PC-3 (cell line): ENCODE results near the gene ANGPTL7. TPM values are rescaled to one million over a fixed set of nuclear protein-coding genes. Genes with fewer than 3 reads are reported as not detected.

Experiments
- ATAC-seq: fragments of 200-7000 bp; cut with Tn5 transposase; 2 replicates; pipeline ENCODE4 v1.9.1; 2020; ENCODE audit warnings: mild to moderate bottlenecking, moderate library complexity
- BruUV-seq: library from RNA; stranded (reverse); fragments of 400-500 nt; replicated peaks from 2 replicates; lab custom pipeline; 2021; lab: Mats Ljungman, UMichigan
- CTCF ChIA-PET: fragments of 300-600 bp; sonication (Branson Sonifier 250); formaldehyde crosslinking; loops from one replicate; lab custom pipeline; 2022; ENCODE audit warnings: antibody characterized with exemption; lab: Charles Lee
- POLR2A ChIA-PET: fragments of 300-600 bp; sonication (Branson Sonifier 250); formaldehyde crosslinking; loops from one replicate; lab custom pipeline; 2022; ENCODE audit warnings: antibody characterized with exemption; ENCODE audit not compliant: unreplicated experiment; lab: Charles Lee
- DNase-seq: peaks from one replicate; pipeline ENCODE4 v3.0.0-alpha.2; 2015
- H2AFZ ChIP-seq: fragments of 300-600 bp; sonication (generic); 2 replicates; pipeline ENCODE4 v1.6.0; 2016; ENCODE audit warnings: antibody characterized with exemption, low read length
- H3F3A ChIP-seq: fragments of 300-600 bp; sonication (generic); one replicate; pipeline ENCODE4 v1.6.0; 2017; ENCODE audit warnings: antibody characterized with exemption, low read length, control low read depth, mild to moderate bottlenecking; ENCODE audit not compliant: unreplicated experiment
- H3K27ac ChIP-seq: fragments of 300-600 bp; sonication (generic); 2 replicates; pipeline ENCODE4 v1.5.1; 2016; ENCODE audit warnings: mild to moderate bottlenecking, low read length
- H3K27me3 ChIP-seq: fragments of 300-600 bp; sonication (generic); 2 replicates; pipeline ENCODE4 v1.6.1; 2016; ENCODE audit warnings: low read length, mixed read lengths
- H3K36me3 ChIP-seq: fragments of 300-600 bp; sonication (generic); 2 replicates; pipeline ENCODE4 v1.6.1; 2016; ENCODE audit warnings: low read depth, mixed run types, low read length, mixed read lengths
- H3K4me1 ChIP-seq: fragments of 300-600 bp; sonication (generic); 2 replicates; pipeline ENCODE4 v1.5.1; 2016; ENCODE audit warnings: low read length; ENCODE audit not compliant: insufficient read depth
- H3K4me2 ChIP-seq: fragments of 300-600 bp; sonication (generic); 2 replicates; pipeline ENCODE4 v1.6.0; 2016; ENCODE audit warnings: low read length
- H3K4me3 ChIP-seq: fragments of 300-600 bp; sonication (generic); 2 replicates; pipeline ENCODE4 v1.5.1; 2016; ENCODE audit warnings: mild to moderate bottlenecking, low read length, mixed read lengths
- H3K79me2 ChIP-seq: fragments of 300-600 bp; sonication (generic); 2 replicates; pipeline ENCODE4 v1.6.1; 2017; ENCODE audit warnings: low read length, mixed read lengths
- H3K9ac ChIP-seq: fragments of 300-600 bp; sonication (generic); 2 replicates; pipeline ENCODE4 v1.6.0; 2016; ENCODE audit warnings: mild to moderate bottlenecking, low read length
- H3K9me2 ChIP-seq: fragments of 300-600 bp; sonication (generic); replicated peaks from 2 replicates; pipeline ENCODE4 v1.6.1; 2016; ENCODE audit warnings: mixed run types, low read length, mixed read lengths
- H3K9me3 ChIP-seq: fragments of 300-600 bp; sonication (generic); 2 replicates; pipeline ENCODE4 v1.6.1; 2016; ENCODE audit warnings: low read length, mixed read lengths
- H4K20me1 ChIP-seq: fragments of 300-600 bp; sonication (generic); 2 replicates; pipeline ENCODE4 v1.6.1; 2016; ENCODE audit warnings: low read length, mixed read lengths
- CTCF ChIP-seq: fragments of 300-600 bp; sonication (generic); conservative IDR thresholded peaks from 2 replicates; pipeline ENCODE4 v1.5.1; 2017; ENCODE audit warnings: antibody characterized with exemption, low read depth, mild to moderate bottlenecking, low read length
- EZH2 ChIP-seq: fragments of 300-600 bp; sonication (generic); IDR thresholded peaks from one replicate; pipeline ENCODE4 v1.6.1; 2017; ENCODE audit warnings: antibody characterized with exemption, mild to moderate bottlenecking, low read length; ENCODE audit not compliant: unreplicated experiment
- EZH2phosphoT487 ChIP-seq: fragments of 300-600 bp; sonication (generic); IDR thresholded peaks from 2 replicates; pipeline ENCODE4 v1.6.1; 2018; ENCODE audit warnings: mild to moderate bottlenecking, antibody characterized with exemption, low read length, borderline replicate concordance
- intact Hi-C: fragments of 100-400 bp; cut with micrococcal nuclease; formaldehyde crosslinking; loops from 2 replicates; pipeline ENCODE4 v1.9.0; 2023
- total RNA-seq: library from RNA; depleted of rRNA; stranded (reverse); fragments of >200 nt; gene quantifications from 2 replicates; pipeline ENCODE4 v1.2.3, GENCODE V29; 2014

Gene ANGPTL7
- total RNA-seq, 1 experiment from 2014 or later, result not detected

DNA sequence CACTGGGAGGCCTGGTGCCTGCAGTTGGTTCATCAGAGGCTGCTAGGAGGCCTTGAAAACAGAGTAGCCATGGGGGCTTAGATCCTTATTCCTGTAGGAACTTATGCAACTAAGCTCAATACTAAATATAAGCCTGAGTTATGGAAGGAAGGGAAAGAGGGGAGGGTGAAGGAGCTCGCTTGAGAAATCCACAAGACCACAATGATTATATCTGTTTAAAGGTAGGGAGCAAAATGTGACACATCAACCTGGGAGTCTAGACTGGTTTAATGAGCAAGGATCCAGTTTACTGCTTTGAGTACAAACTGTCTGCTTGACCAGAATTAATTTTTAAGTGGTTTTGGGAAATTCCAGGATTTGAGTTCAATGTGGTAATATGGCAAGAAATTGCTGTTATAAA lies 20.4 kb upstream of the ANGPTL7 start:
- no peaks in the 10 kb centered on the region for H3K9me2 ChIP-seq
- no peaks in the 10 kb centered on the region for H3F3A ChIP-seq
- ChIA-PET CTCF (no interaction called here), POLR2A (no interaction called here)
- no peak for TF ChIP-seq CTCF
- TF ChIP-seq EZH2, result no peak
- no peak for TF ChIP-seq EZH2phosphoT487
- DNase-seq (no peak), ATAC-seq (no peak)
- no peak overlapping the region for H3K4me3 ChIP-seq
- H3K9me3 ChIP-seq, result no peaks in the 10 kb centered on the region
- H4K20me1 ChIP-seq, result no peaks in the 10 kb centered on the region
- no peaks in the 10 kb centered on the region for H3K27me3 ChIP-seq
- H3K79me2 ChIP-seq, result no peaks in the 10 kb centered on the region
- no peaks in the 10 kb centered on the region for H3K36me3 ChIP-seq
- no peaks in the 10 kb centered on the region for H3K4me1 ChIP-seq
- intact Hi-C loops, result no loop called here
- no peak overlapping the region for H3K4me2 ChIP-seq
- no peak overlapping the region for H2AFZ ChIP-seq
- BruUV-seq, result no TSS peak
- no peak overlapping the region for H3K9ac ChIP-seq
- H3K27ac ChIP-seq, result no peak overlapping the region

DNA sequence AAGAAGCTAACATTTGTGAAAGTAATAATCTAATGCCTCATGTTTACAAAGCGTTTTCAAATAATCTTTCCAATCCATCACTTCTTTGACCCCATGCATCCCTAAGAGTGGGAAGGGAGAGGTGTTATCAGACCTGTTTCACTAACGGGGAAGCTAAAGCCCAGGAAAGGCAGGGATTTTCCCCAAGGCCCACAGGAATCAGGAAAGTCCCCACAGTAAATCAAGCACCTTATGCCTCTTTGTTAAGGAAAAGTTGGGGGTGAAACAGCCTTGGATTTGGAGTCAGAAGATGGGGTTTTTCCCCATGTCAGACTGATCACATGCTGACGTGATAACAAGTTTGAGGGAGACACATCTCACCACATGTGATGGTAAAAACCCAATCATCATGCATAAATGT lies 20.0 kb upstream of the ANGPTL7 start:
- ATAC-seq (no peak), DNase-seq (no peak)
- Histone ChIP-seq H3K27ac (no peak overlapping the region), H3K9me2 (no peaks in the 10 kb centered on the region), H3K4me3 (no peak overlapping the region), H4K20me1 (no peaks in the 10 kb centered on the region), H3K9me3 (no peaks in the 10 kb centered on the region), H3K27me3 (no peaks in the 10 kb centered on the region), H3K79me2 (no peaks in the 10 kb centered on the region), H3K36me3 (no peaks in the 10 kb centered on the region), H3K9ac (no peak overlapping the region), H2AFZ (no peak overlapping the region), H3F3A (no peaks in the 10 kb centered on the region), H3K4me1 (no peaks in the 10 kb centered on the region), H3K4me2 (no peak overlapping the region)
- intact Hi-C loops, result no loop called here
- POLR2A ChIA-PET, result no interaction called here
- TF ChIP-seq EZH2phosphoT487 (no peak), EZH2 (no peak), CTCF (no peak)
- BruUV-seq, result no TSS peak
- CTCF ChIA-PET, result no interaction called here

GRCh38 chr1:11170102-11170501 lies 19.1 kb upstream of the ANGPTL7 start:
- no TSS peak for BruUV-seq
- ATAC-seq, result no peak
- no peak overlapping the region for H3K4me3 ChIP-seq
- intact Hi-C loops, result no loop called here
- no peak for DNase-seq
- no peaks in the 10 kb centered on the region for H3K27me3 ChIP-seq
- no peak overlapping the region for H2AFZ ChIP-seq
- H3F3A ChIP-seq, result no peaks in the 10 kb centered on the region
- H4K20me1 ChIP-seq, result no peaks in the 10 kb centered on the region
- H3K9me2 ChIP-seq, result no peaks in the 10 kb centered on the region
- H3K9me3 ChIP-seq, result no peaks in the 10 kb centered on the region
- ChIA-PET CTCF (no interaction called here), POLR2A (no interaction called here)
- H3K27ac ChIP-seq, result no peak overlapping the region
- H3K4me1 ChIP-seq, result no peaks in the 10 kb centered on the region
- H3K36me3 ChIP-seq, result no peaks in the 10 kb centered on the region
- TF ChIP-seq CTCF, result no peak
- H3K4me2 ChIP-seq, result no peak overlapping the region
- no peak overlapping the region for H3K9ac ChIP-seq
- H3K79me2 ChIP-seq, result no peaks in the 10 kb centered on the region
